WTC11 (cell line): Measurements from ENCODE around the gene ACBD6. TPM values are rescaled to one million over a fixed set of nuclear protein-coding genes. Genes with fewer than 3 reads are reported as not detected.

Experiments
- ATAC-seq: fragments of 200-7000 bp; cut with Tn5 transposase; 2 replicates; pipeline ENCODE4 v1.10.0; 2021; ENCODE audit warnings: mild to moderate bottlenecking, moderate library complexity
- CTCF ChIA-PET: fragments of 300-600 bp; sonication (Branson Sonifier 250); formaldehyde crosslinking; loops from one replicate; lab custom pipeline; 2021; ENCODE audit warnings: antibody characterized with exemption; lab: Charles Lee
- POLR2A ChIA-PET: fragments of 350-600 bp; sonication (Branson Sonifier 250); formaldehyde crosslinking; loops from one replicate; lab custom pipeline; 2021; ENCODE audit warnings: antibody characterized with exemption; lab: Charles Lee
- DNase-seq: peaks from one replicate; pipeline ENCODE4 v3.0.0; 2021; ENCODE audit warnings: low spot score
- H3K27ac Mint-ChIP-seq: 2 replicates; pipeline ENCODE4 v1.8.0; 2021; ENCODE audit warnings: mixed read lengths
- H3K27me3 Mint-ChIP-seq: 2 replicates; pipeline ENCODE4 v1.8.0; 2021; ENCODE audit warnings: low read depth, mild to moderate bottlenecking, moderate library complexity, mixed read lengths
- H3K36me3 Mint-ChIP-seq: 2 replicates; pipeline ENCODE4 v1.8.0; 2021; ENCODE audit warnings: mixed read lengths
- H3K4me1 Mint-ChIP-seq: 2 replicates; pipeline ENCODE4 v1.8.0; 2022; ENCODE audit warnings: mixed read lengths
- H3K4me3 Mint-ChIP-seq: 2 replicates; pipeline ENCODE4 v1.8.0; 2021; ENCODE audit warnings: mild to moderate bottlenecking, moderate library complexity, mixed read lengths
- H3K9me3 Mint-ChIP-seq: 2 replicates; pipeline ENCODE4 v1.8.0; 2021; ENCODE audit warnings: mixed read lengths
- ATF6 ChIP-seq: sonication (generic); formaldehyde crosslinking; IDR thresholded peaks from 2 replicates; pipeline ENCODE4 v1.8.1; 2023; ENCODE audit warnings: mild to moderate bottlenecking, missing genetic modification reagents
- CBFB ChIP-seq: sonication (generic); formaldehyde crosslinking; IDR thresholded peaks from 2 replicates; pipeline ENCODE4 v1.8.1; 2022; ENCODE audit warnings: mild to moderate bottlenecking, low read depth, missing genetic modification reagents
- CDX4 ChIP-seq: fragments of 250-450 bp; sonication (Bioruptor Pico); IDR thresholded peaks from 2 replicates; pipeline ENCODE4 v1.9.0; 2021; ENCODE audit warnings: moderate library complexity, mild to moderate bottlenecking, inconsistent platforms, borderline replicate concordance
- E2F5 ChIP-seq: sonication (generic); formaldehyde crosslinking; IDR thresholded peaks from 2 replicates; pipeline ENCODE4 v1.8.1; 2022; ENCODE audit warnings: mild to moderate bottlenecking, moderate library complexity, missing genetic modification reagents
- ESRRA ChIP-seq: sonication (generic); formaldehyde crosslinking; IDR thresholded peaks from 2 replicates; pipeline ENCODE4 v1.8.1; 2022; ENCODE audit warnings: mild to moderate bottlenecking, missing genetic modification reagents, borderline replicate concordance
- FOXJ3 ChIP-seq: sonication (generic); formaldehyde crosslinking; IDR thresholded peaks from 2 replicates; pipeline ENCODE4 v1.9.0; 2021; ENCODE audit warnings: missing genetic modification reagents, mild to moderate bottlenecking, borderline replicate concordance
- KAT7 ChIP-seq: sonication (generic); formaldehyde crosslinking; IDR thresholded peaks from 2 replicates; pipeline ENCODE4 v1.8.1; 2023; ENCODE audit warnings: missing genetic modification reagents, mild to moderate bottlenecking, borderline replicate concordance
- MYBL2 ChIP-seq: sonication (generic); formaldehyde crosslinking; IDR thresholded peaks from 2 replicates; pipeline ENCODE4 v1.8.1; 2023; ENCODE audit warnings: mild to moderate bottlenecking, moderate library complexity, missing genetic modification reagents
- NFE2L1 ChIP-seq: sonication (generic); formaldehyde crosslinking; IDR thresholded peaks from 2 replicates; pipeline ENCODE4 v1.8.1; 2023; ENCODE audit warnings: missing genetic modification reagents
- PRRX2 ChIP-seq: fragments of 250-450 bp; sonication (Bioruptor Pico); IDR thresholded peaks from 2 replicates; pipeline ENCODE4 v1.8.0; 2021; ENCODE audit warnings: mild to moderate bottlenecking
- RELA ChIP-seq: sonication (generic); formaldehyde crosslinking; IDR thresholded peaks from 2 replicates; pipeline ENCODE4 v1.8.1; 2022; ENCODE audit warnings: missing genetic modification reagents, mild to moderate bottlenecking, borderline replicate concordance
- SOX15 ChIP-seq: fragments of 250-450 bp; sonication (Bioruptor Pico); IDR thresholded peaks from 2 replicates; pipeline ENCODE4 v1.9.0; 2021; ENCODE audit warnings: mild to moderate bottlenecking
- STAT6 ChIP-seq: sonication (generic); formaldehyde crosslinking; conservative IDR thresholded peaks from 2 replicates; pipeline ENCODE4 v1.8.1; 2023; ENCODE audit warnings: mild to moderate bottlenecking, low read depth, missing genetic modification reagents, moderate library complexity
- TEAD4 ChIP-seq: sonication (generic); formaldehyde crosslinking; IDR thresholded peaks from 2 replicates; pipeline ENCODE4 v1.8.0; 2022; ENCODE audit warnings: mild to moderate bottlenecking, missing genetic modification reagents
- ZBTB21 ChIP-seq: sonication (generic); formaldehyde crosslinking; IDR thresholded peaks from 2 replicates; pipeline ENCODE4 v1.8.1; 2023; ENCODE audit warnings: mild to moderate bottlenecking, missing genetic modification reagents, borderline replicate concordance
- ZNF121 ChIP-seq: sonication (generic); formaldehyde crosslinking; IDR thresholded peaks from 2 replicates; pipeline ENCODE4 v1.8.0; 2023; ENCODE audit warnings: missing genetic modification reagents
- ZNF423 ChIP-seq: fragments of 250-450 bp; sonication (Bioruptor Pico); IDR thresholded peaks from 2 replicates; pipeline ENCODE4 v2.1.2; 2022; ENCODE audit warnings: mild to moderate bottlenecking, moderate library complexity
- ZNF512 ChIP-seq: sonication (generic); formaldehyde crosslinking; IDR thresholded peaks from 2 replicates; pipeline ENCODE4 v1.8.1; 2022; ENCODE audit warnings: missing genetic modification reagents, borderline replicate concordance
- ZSCAN18 ChIP-seq: fragments of 250-450 bp; sonication (Bioruptor Pico); IDR thresholded peaks from 2 replicates; pipeline ENCODE4 v2.1.2; 2022; ENCODE audit warnings: mild to moderate bottlenecking, moderate library complexity
- total RNA-seq: library from RNA; stranded (reverse); gene quantifications from 3 replicates; pipeline ENCODE4 v1.2.3, GENCODE V29; 2021

Gene ACBD6
- total RNA-seq, 1 experiment from 2014 or later, result 53.5 TPM

GRCh38 chr1:180407051-180407450, 95.3 kb downstream of the ACBD6 start (continued):
- TF ChIP-seq STAT6 (CRISPR knock-in tag), result no peak
- TF ChIP-seq ZNF512 (CRISPR knock-in tag), result no peak

GRCh38 chr1:180402551-180402950, 99.8 kb downstream of the ACBD6 start:
- DNase-seq (no peak), ATAC-seq (no peak)
- no peak overlapping the region for H3K4me3 Mint-ChIP-seq
- H3K36me3 Mint-ChIP-seq, result no peaks in the 10 kb centered on the region
- peaks cover 5% of the 10 kb centered on the region for H3K4me1 Mint-ChIP-seq
- TF ChIP-seq SOX15 (CRISPR knock-in tag) (no peak), ZSCAN18 (CRISPR knock-in tag) (no peak), NFE2L1 (no peak), FOXJ3 (CRISPR knock-in tag) (no peak), MYBL2 (CRISPR knock-in tag) (no peak), ATF6 (CRISPR knock-in tag) (no peak), KAT7 (CRISPR knock-in tag) (no peak), ZBTB21 (no peak), E2F5 (CRISPR knock-in tag) (no peak), CBFB (no peak), RELA (CRISPR knock-in tag) (no peak), ZNF423 (no peak), PRRX2 (CRISPR knock-in tag) (no peak), ZNF121 (CRISPR knock-in tag) (no peak), CDX4 (CRISPR knock-in tag) (no peak), TEAD4 (no peak), ESRRA (CRISPR knock-in tag) (no peak)
- ChIA-PET POLR2A (no interaction called here), CTCF (interaction anchor here (1.3 kb wide), 1 partner anchor 214 kb away, joined by 4 read pairs; no protein-coding TSS in a partner anchor)
- no peaks in the 10 kb centered on the region for H3K9me3 Mint-ChIP-seq
- H3K27me3 Mint-ChIP-seq, result no peaks in the 10 kb centered on the region
- H3K27ac Mint-ChIP-seq, result no peak overlapping the region; the same call in 1 of the 2 replicates
